Activated CD8-positive, alpha-beta memory T cell treated with anti-CD3 and anti-CD28 coated beads, Interleukin-2, amount 50 U/mL, for 1 hour (primary cell): ENCODE results near the gene FRAS1.
"Not testable (repeated sequence)": the region's sequence is repeated elsewhere in the genome, so short reads cannot be mapped to it uniquely, and the experiment has no call there.

ENCODE experiments used
- DNase-seq: peaks from one replicate; pipeline ENCODE4 v3.0.0-alpha.2; 2020; ENCODE audit errors: extremely low read depth

Gene FRAS1

DNA sequence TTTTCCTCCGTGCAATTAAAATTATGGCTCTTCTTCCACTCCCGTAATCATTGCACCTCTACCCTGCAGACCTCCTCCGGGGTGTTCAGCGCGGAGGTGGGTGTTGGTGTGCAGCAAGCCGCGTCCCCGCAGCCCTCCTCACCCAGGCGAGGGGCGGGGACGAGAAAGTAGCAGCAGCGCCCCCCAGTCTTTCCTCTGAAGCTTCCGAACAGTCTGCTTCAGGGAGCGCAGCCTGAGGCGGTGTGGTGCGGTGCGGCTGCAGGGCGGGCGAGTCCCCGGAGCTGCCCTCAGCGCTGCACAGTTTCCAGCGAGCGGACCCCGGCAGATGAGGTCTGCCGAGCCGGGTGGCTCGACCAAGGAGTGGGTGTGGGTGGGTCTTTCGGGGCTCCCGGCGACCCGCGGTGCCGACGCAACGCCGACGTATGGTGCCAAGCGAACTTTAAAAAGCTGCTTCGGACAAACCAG, at the start of gene FRAS1:
FRAS1 (plus strand) TSS at position 189 of the 465 bp plus-strand sequence. CDS start 687 bp downstream, outside the sequence.
- no peak for DNase-seq

DNA sequence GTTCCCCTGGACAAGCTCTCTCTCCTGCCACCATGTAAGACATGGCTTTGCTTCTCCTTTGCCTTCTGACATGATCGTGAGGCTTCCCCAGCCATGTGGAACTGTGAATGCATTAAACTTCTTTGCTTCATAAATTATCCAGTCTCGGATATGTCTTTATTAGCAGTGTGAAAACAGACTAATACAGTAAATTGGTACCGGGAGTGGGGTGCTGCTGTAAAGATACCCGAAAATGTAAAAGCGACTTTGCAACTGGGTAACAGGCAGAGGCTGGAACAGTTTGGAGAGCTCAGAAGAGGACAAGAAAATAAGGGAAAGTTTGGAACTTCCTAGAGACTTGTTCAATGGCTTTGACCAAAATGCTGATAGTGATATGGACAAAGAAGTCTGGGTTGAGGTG, 46.1 kb upstream of the FRAS1 start:
- not testable (repeated sequence) for DNase-seq

DNA sequence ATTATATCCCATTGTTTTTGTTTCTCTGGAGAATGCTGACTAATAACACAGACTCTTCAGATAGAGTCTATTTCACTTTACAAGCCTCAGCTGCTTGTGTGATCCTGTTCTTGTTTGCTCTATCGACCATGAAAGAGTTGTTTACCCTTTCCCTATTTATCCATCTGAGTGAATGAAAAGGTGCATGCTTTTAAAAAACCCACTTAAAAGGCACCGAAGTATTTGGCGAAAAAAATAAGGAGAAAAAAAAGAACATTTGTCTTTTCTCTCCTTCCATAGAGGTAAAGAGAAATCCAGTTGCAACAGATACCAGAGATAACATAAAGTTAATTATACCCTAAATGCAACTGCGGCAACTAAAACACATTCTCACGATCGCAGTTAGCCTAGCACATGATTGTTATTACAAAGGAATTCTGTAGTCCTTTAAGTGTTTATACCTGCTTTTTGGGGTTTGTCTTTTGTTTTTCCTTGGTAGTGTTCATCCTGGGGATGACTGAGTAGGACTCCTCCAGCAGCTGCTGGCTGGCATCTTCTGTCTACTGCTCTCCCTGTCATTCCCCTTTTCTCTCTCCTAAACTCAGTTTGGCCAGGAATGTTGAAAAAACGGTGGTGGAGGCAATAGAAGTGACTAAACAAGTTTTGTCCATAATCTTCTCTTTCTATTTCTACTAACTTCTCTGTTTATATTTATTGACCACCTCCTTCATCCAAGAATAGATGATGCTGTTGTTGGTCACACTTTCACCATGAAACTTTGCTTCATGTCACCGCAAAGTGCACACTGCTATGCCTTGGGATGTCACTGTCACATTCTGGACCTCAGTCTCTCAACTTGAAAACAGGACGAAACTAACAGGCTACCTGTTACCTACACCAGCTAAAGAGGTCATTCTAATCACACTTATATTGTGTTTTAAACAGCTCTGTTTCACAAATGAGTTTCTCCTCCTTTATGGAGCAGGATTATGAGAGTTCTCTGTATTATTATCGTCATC, 41.9 kb upstream of the FRAS1 start:
- DNase-seq = no peak

- DNase-seq = no peak
Measured at GRCh38 chr4:78018271-78019049, 38.7 kb upstream of the FRAS1 start.

DNA sequence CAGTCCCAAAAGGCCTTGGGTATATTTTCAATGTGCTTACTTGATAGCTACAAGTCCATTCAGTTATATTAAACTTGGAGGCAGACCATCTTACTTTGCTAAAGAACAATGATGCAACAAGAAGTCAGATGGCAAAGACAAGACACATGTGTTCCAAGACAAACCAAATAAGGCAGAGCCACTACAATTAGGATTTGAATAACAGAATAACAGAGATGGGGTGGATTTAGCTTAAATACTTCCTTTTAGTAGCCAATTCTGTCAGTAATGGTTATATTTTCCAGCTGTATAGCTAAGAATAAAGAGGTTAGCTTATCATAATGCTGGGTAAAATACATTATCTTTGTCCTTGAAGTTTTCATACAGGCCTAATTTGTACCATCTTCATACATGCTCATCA, 37.7 kb upstream of the FRAS1 start:
- DNase-seq = no peak

GRCh38 chr4:78020677-78021076, 36.4 kb upstream of the FRAS1 start:
- no peak for DNase-seq

DNA sequence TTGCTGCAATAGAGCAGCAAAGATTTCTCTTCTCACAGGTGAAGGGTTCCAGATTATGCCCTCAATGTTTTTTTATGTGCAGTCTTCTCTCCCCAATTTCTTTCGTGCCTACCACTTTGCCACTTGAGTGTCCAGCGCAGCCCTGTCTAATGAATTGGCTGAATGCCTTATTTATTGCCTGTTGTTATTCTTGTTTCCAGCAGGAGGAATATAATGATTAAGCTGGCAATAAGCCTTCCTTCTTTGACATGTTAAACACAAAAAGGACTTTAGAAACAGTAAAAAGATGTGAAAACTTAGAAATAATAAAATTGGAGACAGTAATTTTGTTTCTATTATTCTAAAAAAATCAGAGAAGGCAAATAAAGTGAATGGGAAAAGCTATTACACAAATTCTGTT, 34.6 kb upstream of the FRAS1 start:
- no peak for DNase-seq

DNA sequence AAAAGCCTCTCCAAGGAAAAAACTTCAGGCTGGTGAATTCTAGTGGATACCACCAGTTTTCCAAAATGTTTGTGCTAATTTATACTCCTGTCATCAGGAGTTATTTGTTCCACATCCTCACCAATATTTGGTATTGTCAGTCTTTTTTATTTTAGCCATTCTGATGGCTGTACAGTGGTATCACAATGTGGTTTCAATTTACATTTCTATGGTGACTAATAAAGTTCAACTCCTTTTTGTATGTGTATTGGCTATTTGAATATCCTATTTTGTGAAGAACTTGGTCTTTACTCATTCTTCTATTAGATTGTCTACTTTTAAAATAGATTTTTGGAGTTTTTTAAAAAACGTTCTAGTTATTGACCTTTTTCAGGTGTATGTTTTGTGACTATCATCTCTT, 33.0 kb upstream of the FRAS1 start:
- no peak for DNase-seq

GRCh38 chr4:78024576-78025091, 32.5 kb upstream of the FRAS1 start:
- DNase-seq = no peak

DNA sequence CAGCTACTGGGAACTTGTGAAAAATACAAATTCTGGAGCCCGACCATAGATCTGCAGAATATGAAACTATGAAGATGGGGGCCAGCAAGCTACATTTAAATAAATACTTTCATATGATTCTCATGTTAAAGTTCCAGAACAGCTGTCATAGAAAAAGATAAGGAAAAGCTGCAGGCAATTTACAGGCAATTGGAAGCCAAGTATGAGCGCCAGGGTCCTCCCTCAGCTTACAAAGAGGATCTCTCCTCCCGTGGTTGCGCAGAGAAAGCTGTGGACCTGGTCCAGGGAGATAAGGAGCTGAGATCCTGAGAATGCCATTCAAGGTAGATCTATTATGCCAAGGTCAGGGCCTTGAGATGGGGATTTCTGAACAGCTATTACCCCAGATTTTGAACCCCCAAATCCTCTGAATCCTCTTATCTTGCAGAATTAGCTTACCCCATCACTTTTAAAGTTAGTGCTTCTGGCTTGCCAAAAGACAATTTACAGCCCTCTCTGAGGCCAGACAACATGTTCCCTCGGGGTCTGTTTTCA, 25.6 kb upstream of the FRAS1 start:
- DNase-seq = no peak

DNA sequence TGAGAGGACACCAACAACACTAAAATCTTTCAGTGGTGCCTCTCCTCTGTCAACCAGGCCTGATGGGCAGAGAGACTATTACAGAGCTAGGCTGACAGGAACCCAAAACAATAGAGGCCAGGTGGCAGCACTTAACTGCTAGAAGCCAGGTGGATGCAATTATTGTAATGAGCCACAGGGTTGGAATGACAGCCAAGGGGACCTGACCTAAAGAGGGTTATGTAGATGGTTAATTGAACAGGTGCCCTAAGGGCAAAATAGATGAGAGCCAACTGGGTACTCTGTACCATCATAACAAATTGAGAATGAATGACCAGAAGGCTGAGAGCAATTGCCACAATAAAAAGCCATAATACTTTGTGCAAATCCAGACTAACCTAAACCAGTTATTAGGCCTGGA, 24.7 kb upstream of the FRAS1 start:
- no peak for DNase-seq

DNA sequence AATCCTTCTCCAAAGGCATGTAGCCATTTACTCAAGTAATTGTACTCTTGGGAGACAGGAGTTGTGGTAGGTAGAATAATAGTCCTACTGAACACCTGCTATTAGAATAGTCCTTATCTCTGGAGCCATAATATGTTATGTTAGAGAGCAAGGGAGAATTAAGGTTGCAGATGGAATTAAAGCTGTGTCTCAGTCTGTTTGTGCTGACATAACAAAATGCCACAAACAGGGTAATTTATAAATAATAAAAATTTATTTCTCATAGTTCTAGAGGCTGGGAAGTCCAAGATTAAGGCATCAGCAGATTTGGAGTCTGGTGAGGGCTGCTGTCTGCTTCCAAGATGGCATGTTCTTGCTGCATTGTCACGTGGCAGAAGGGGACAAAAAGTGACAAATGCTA, 24.2 kb upstream of the FRAS1 start:
- DNase-seq = no peak

DNA sequence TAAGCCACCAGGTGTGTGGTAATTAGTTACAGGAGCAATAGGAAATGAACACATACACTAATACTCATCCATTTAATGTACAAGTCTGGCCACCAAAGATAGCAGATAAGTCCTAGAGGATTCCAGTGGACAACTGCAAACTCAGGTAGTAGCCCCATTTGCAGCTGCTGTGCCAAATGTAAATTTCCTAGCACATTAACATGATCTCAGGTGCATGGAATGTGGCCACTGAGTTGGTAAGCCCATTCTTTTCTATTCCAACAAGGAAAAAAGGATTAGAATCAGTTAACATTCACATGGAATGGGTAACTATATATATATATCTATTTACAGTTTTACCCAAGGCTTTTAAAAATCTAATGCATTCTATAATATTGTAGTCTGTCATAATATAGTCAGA, 23.3 kb upstream of the FRAS1 start:
- no peak for DNase-seq

DNA sequence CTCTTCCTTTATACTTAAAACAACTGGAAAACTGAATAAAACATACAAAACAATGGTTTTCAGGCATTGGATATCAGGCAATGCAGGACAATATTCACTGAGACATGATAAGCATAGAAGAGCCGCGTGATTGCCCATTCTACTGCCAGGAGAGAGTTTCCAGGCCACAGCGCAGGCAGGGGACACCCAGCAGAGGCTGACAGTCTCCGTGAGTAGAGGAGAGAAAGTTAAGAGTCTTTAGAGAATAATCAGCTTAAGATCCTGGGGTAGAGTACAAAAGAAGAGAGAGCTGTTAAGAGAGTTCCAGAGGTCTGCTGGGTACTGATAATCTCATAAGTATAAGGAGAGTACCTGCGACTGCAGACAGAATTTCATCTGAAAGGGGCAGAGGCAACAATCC, 18.4 kb upstream of the FRAS1 start:
- no peak for DNase-seq

- DNase-seq = no peak
Measured at GRCh38 chr4:78039678-78040077, 17.4 kb upstream of the FRAS1 start.

DNA sequence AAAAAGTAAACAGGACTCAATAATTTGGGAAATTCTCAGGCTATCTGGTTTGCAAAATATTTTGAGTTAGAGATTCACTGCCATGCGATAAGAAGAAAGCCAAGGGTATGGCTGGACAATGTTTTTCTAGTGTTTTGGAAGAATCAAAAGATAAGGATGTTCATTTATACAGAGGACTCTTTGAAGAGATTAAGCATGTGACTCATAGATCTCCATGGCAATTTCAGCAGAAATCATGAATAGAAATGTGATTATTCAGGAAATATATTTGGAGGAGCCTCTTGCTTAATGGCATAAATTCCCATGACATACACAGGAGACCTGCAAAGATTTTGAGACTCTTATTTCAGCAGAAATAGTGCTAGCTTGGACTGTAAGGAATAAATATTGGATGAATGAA, 16.7 kb upstream of the FRAS1 start:
- no peak for DNase-seq

- no peak for DNase-seq
Measured at GRCh38 chr4:78047366-78047765, 9.8 kb upstream of the FRAS1 start.

DNA sequence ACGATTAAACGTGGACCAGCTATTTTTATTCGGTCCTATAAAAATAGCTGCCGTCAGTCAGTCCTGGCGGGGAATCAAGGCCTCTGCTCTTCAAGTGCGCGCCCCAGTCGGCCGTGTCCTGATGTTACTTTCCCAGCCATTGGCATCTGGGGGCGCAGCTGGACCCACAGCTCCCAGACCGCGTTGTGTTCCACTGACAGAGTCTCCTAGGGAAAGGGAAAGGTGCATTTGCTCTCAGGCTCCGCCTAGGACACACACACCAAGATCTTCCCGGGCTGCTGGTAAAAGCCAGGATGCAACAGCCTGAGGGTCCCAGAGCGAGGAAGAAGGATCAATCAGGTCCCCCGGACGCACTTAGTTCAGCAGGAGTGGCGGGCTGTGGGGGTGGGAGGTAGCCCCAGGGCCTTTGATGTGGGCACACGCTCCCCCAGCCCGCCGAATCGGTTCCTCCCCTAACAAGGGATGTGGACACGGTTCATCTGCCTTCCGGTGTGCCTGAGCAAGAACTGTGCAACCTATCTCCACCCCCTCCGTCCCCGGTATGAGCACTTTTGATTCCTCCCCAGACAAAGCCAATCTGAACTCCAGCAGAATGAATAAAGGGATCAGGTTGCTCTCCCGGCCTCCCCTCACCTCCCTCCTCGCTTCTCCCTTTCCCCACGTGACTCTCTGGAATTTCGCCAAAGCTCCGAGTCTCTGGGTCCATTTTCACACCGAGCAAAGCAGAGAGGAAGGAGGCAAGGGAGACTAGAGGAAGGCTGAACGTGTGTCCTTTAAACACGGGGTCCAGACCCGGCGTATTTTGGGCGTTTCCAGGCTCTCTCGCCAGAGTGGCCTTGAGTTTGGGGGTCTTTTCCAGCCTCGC, 626 bp upstream of the FRAS1 start:
- DNase-seq = no peak

- DNase-seq = no peak
Measured at GRCh38 chr4:78057600-78058550, 752 bp downstream of the FRAS1 start.
